ENCODE data around the gene SCARF2. TPM values are rescaled to one million over a fixed set of nuclear protein-coding genes. Genes with fewer than 3 reads are reported as not detected.

SCARF2 gene
- total and polyA plus RNA-seq, 3 donors from 2014 or later = 3.3 to 12.3 (median 10.4) TPM

DNA sequence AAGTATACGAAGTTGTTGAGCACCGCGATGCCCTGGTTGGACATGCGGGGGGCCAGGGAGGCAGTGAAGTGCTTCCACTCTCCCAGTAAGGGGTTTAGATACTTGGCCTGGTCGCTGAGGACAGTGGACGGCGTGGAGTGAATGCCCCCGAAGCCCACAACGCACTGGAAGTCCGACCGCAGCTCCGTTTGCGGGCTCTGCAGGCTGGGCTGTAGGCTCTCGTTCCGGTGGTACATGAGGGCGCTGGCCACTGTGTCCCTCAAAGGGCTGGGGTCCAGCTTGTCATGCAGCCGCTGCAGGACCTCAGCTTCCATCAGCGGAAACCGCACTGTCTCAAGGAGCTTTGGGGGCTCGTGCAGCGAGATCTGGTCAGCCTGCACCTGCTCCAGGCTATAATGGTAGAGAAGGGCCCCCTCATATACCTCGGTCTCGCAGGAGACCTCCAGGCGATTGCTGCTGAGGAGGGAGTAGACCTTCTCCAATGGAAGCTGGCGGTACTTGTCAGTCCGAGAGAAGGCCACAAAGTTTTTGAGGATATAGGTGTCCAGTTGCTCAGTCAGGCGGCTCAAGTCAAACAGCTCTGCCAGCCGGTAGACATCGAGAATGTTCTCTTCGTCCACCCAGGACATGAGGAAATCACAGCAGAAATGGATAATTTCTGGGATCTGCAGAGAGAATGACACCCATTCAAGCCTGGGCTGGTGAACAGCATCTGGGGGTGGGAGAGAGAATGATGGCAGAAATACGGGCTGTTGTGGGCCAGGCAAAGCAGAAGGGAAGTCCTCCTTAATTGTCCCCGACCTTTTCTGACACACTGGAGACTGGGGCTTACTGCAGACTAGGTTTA, 27.5 kb upstream of the SCARF2 start:
- Histone ChIP-seq H3K36me3 (ENCODE audit: low read depth, missing control alignments) (no peaks in the 10 kb centered on the region), H3K27me3 (no peaks in the 10 kb centered on the region), H3K27ac (no peak overlapping the region), H3K4me1 (no peaks in the 10 kb centered on the region), H3K9me3 (no peaks in the 10 kb centered on the region), H3K4me3 (no peak overlapping the region)
- WGBS, 2 donors = 95 to 96% methylated on average over 22 to 32 of the region's 32 CpGs
- intact Hi-C loops (cut with DNase I; ENCODE audit: low total_unique reads) = no loop called here
- TF ChIP-seq, protein P1, sequence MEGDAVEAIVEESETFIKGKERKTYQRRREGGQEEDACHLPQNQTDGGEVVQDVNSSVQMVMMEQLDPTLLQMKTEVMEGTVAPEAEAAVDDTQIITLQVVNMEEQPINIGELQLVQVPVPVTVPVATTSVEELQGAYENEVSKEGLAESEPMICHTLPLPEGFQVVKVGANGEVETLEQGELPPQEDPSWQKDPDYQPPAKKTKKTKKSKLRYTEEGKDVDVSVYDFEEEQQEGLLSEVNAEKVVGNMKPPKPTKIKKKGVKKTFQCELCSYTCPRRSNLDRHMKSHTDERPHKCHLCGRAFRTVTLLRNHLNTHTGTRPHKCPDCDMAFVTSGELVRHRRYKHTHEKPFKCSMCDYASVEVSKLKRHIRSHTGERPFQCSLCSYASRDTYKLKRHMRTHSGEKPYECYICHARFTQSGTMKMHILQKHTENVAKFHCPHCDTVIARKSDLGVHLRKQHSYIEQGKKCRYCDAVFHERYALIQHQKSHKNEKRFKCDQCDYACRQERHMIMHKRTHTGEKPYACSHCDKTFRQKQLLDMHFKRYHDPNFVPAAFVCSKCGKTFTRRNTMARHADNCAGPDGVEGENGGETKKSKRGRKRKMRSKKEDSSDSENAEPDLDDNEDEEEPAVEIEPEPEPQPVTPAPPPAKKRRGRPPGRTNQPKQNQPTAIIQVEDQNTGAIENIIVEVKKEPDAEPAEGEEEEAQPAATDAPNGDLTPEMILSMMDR (IDR thresholded peaks at IDR 0.05) = no peak
- no peak for TF ChIP-seq POLR2A (IDR thresholded peaks at IDR 0.05)
- no peak for DNase-seq

DNA sequence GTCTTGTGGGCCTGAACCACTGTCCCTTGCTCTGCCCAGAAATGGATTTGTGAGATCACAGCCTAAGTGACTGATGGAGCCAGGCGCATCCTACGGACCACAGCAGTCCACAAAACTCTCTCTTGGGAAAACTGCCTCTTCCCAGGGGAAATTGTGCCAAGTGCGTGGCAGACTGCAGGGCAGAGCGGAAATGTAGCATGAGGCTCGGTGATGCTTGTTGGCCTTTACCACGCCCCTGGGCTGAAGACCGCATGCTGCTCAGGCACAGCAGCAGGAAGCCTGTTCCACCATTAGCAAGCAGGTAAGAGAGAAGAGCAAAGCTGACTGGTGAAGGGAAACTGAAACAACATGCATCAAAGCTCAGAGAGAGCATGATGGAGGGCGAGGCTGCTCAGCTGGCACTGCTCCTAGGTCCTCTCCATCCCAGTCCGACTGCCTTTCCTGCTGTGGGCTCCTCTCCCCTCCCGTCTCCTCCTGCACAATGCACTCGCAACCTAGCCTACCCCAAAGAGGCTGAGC, 26.5 kb upstream of the SCARF2 start:
- no peak overlapping the region for H3K4me3 ChIP-seq
- H3K4me1 ChIP-seq = no peaks in the 10 kb centered on the region
- DNase-seq = no peak
- intact Hi-C loops (cut with DNase I; ENCODE audit: low total_unique reads) = no loop called here
- no peaks in the 10 kb centered on the region for H3K9me3 ChIP-seq
- WGBS, 2 donors = 88 to 92% methylated on average over 11 of the region's 11 CpGs
- no peak overlapping the region for H3K27ac ChIP-seq
- H3K36me3 ChIP-seq (ENCODE audit: low read depth, missing control alignments) = no peaks in the 10 kb centered on the region
- TF ChIP-seq, protein P1 (IDR thresholded peaks at IDR 0.05) = no peak
- no peak for TF ChIP-seq POLR2A (IDR thresholded peaks at IDR 0.05)
- no peaks in the 10 kb centered on the region for H3K27me3 ChIP-seq

DNA sequence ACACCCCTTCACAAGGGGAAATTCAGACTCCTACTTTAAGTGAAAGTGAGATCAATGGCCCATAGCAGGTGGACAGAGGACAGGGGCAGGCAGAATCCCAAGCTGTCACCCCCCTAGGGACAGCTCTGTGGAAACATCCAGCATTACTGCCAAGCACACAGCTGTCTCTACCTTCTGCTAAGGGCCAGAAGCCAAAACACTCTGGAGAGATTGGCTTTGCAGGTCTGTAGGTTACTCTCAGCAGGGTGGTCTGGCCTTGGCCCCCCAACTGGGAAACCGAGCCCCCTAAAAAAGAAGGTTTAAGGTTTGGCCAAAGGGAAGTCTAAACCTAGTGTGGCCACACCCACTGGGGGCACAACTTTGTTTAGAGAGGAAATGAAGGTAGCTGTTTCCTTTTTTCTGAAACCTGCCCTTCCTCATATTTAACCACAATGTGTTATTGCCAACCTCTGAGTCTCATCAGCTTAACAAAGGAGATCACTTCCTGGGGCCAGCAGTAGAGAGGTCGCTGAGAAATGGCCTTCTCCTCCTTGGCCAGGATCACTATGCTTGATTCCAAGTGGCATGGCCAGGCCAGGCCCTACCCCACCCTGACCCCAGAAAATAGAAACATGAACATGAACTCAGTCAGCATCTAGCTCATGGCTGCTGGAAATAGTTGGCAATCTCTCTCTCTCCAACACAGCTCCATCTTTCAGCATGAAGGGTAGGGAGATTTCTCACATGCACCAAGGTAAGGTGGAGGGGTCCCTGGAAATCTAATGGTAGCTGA, 25.9 kb upstream of the SCARF2 start:
- intact Hi-C loops (cut with DNase I; ENCODE audit: low total_unique reads) = no loop called here
- Histone ChIP-seq H3K4me3 (no peak overlapping the region), H3K36me3 (ENCODE audit: low read depth, missing control alignments) (no peaks in the 10 kb centered on the region), H3K27ac (no peak overlapping the region), H3K27me3 (no peaks in the 10 kb centered on the region), H3K4me1 (no peaks in the 10 kb centered on the region), H3K9me3 (no peaks in the 10 kb centered on the region)
- WGBS, 2 donors = 45 to 57% methylated on average over 2 of the region's 2 CpGs
- TF ChIP-seq POLR2A (IDR thresholded peaks at IDR 0.05) = no peak
- TF ChIP-seq, protein P1 (IDR thresholded peaks at IDR 0.05) = no peak
- DNase-seq = no peak

DNA sequence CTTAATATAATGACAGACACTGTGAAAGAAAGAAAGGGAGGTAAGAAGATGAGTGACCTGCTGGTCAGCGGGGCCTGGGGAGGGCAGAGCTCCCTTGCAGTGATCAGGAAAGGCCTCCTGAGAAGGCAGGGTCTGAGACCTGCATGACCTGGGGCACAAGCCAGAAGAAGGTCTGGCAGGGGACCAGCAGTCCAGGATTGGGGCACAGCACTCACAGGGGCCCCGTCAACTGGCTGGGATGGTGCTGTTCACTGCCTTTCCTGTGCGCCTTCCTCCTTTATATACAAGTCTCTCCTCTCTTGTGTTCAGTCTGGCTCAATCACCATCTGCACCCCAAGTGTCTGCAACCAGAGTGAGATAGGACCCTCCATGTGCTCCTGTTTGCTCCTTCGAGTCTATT, 22.2 kb upstream of the SCARF2 start:
- intact Hi-C loops (cut with DNase I; ENCODE audit: low total_unique reads) = no loop called here
- Histone ChIP-seq H3K36me3 (ENCODE audit: low read depth, missing control alignments) (no peaks in the 10 kb centered on the region), H3K4me1 (peaks cover 3% of the 10 kb centered on the region), H3K27ac (no peak overlapping the region), H3K4me3 (no peak overlapping the region), H3K9me3 (no peaks in the 10 kb centered on the region), H3K27me3 (no peaks in the 10 kb centered on the region)
- WGBS, 2 donors = 94 to 98% methylated on average over 4 of the region's 4 CpGs
- no peak for DNase-seq
- TF ChIP-seq POLR2A (IDR thresholded peaks at IDR 0.05) = no peak
- TF ChIP-seq, protein P1 (IDR thresholded peaks at IDR 0.05) = no peak

Measured in testis (tissue), 3 donors.